K562 (cell line): ENCODE results near the gene NUP85. TPM values are rescaled to one million over a fixed set of nuclear protein-coding genes. Genes with fewer than 3 reads are reported as not detected.

Source experiments
- BRD4 ChIP-seq: fragments of 200-600 bp; sonication (generic); IDR thresholded peaks from 2 replicates; pipeline ENCODE4 v1.6.1; 2017; ENCODE audit warnings: inconsistent platforms
- CBFB ChIP-seq: sonication (generic); formaldehyde crosslinking; IDR thresholded peaks from 2 replicates; pipeline ENCODE4 v1.4.0; 2020; ENCODE audit warnings: mild to moderate bottlenecking, missing genetic modification reagents
- KLF13 ChIP-seq: fragments of 450-650 bp; IDR thresholded peaks from 2 replicates; pipeline ENCODE4 v1.6.1; 2016; ENCODE audit warnings: missing genetic modification characterization, low read depth, mild to moderate bottlenecking, missing compliant biosample characterization, moderate library complexity, borderline replicate concordance
- MAFK ChIP-seq: IDR thresholded peaks from 2 replicates; pipeline ENCODE4 v1.6.1; 2011; ENCODE audit warnings: low read length, improper control_type of control experiment
- MXI1 ChIP-seq: IDR thresholded peaks from 2 replicates; pipeline ENCODE4 v1.6.1; 2011; ENCODE audit warnings: low read depth, mild to moderate bottlenecking, improper control_type of control experiment, low read length
- NFIX ChIP-seq: fragments of 250-450 bp; sonication (Bioruptor Pico); IDR thresholded peaks from 2 replicates; pipeline ENCODE4 v1.4.0; 2020; ENCODE audit warnings: low read depth, mild to moderate bottlenecking, moderate library complexity
- PHF8 ChIP-seq: fragments of 200-600 bp; sonication (generic); IDR thresholded peaks from 2 replicates; pipeline ENCODE4 v1.6.1; 2012; ENCODE audit warnings: mixed run types, mild to moderate bottlenecking, inconsistent platforms, low read length, moderate library complexity, borderline replicate concordance
- POLR2G ChIP-seq: fragments of 200-400 bp; formaldehyde crosslinking; IDR thresholded peaks from 2 replicates; pipeline ENCODE4 v1.6.1; 2017; ENCODE audit warnings: low read depth, mild to moderate bottlenecking, antibody characterized with exemption, low read length, moderate library complexity
- SNIP1 ChIP-seq: fragments of 450-650 bp; IDR thresholded peaks from 2 replicates; pipeline ENCODE4 v1.7.1; 2017; ENCODE audit warnings: low read depth, mild to moderate bottlenecking
- TBP ChIP-seq: optimal IDR thresholded peaks from 2 replicates; pipeline ENCODE3; 2011; ENCODE audit warnings: low read depth, low read length, improper control_type of control experiment
- TRIM28 ChIP-seq: fragments of 450-650 bp; IDR thresholded peaks from 2 replicates; pipeline ENCODE4 v1.6.1; 2017
- ZNF79 ChIP-seq: fragments of 250-450 bp; sonication (Bioruptor Pico); IDR thresholded peaks from 2 replicates; pipeline ENCODE4 v1.4.0; 2020; ENCODE audit warnings: low read depth, mild to moderate bottlenecking, moderate library complexity
- polyA plus RNA-seq, 8 experiments: library from polyadenylated mRNA; depleted of rRNA in 4 of 8; stranded (reverse) in 5 of 8; unstranded in 3 of 8; fragments of >200 nt; fragmentation: Nextera tagmentation in 2 of 8; fragmentation: Illumina TruSeq in 1 of 8; extraction: Ambion mirVana in 2 of 8; extraction: Trizol in 1 of 8; gene quantifications; 2 replicates each; pipeline versions ENCODE4 v1.2.1 to v1.2.3, GENCODE V29; 2011 to 2014; ENCODE audit warnings: inconsistent platforms in 1 of 8, missing spikeins in 1 of 8
- total RNA-seq, 7 experiments: library from RNA; depleted of rRNA in 6 of 7; stranded (reverse); fragments of >200 nt in 6 of 7; fragmentation: Illumina TruSeq in 2 of 7; extraction: Trizol in 2 of 7; gene quantifications; 2 replicates each; pipeline versions ENCODE4 v1.2.1 to v1.2.3, GENCODE V29; 2011 to 2021; ENCODE audit warnings: low replicate concordance in 1 of 7
- TF ChIP-seq, protein P1 (sequence below): sonication (generic); formaldehyde crosslinking; IDR thresholded peaks from 2 replicates; pipeline ENCODE4 v1.8.0; 2022; ENCODE audit warnings: mild to moderate bottlenecking, missing genetic modification reagents
- TF ChIP-seq, protein P2 (sequence below), 2 experiments: fragments of 450-650 bp in 1 of 2; sonication (generic) in 1 of 2; formaldehyde crosslinking; conservative IDR thresholded peaks; 2 replicates each; pipeline versions ENCODE4 v1.4.0 to v1.8.1; 2020 to 2022; ENCODE audit warnings: mild to moderate bottlenecking in 1 of 2, missing genetic modification reagents in 1 of 2
- TF ChIP-seq, protein P3 (sequence below), 2 experiments: fragments of 450-650 bp; IDR thresholded peaks; 2 replicates each; pipeline ENCODE4 v1.6.1; 2018; ENCODE audit warnings: mild to moderate bottlenecking in 2 of 2, low read depth in 1 of 2; ENCODE audit not compliant: partially characterized antibody in 2 of 2
- TF ChIP-seq, protein P4 (sequence below), 3 experiments: IDR thresholded peaks in 2 of 3; conservative IDR thresholded peaks in 1 of 3; 2 replicates each; pipeline ENCODE4 v1.5.1; 2011 to 2012; ENCODE audit warnings: low read length in 3 of 3, mild to moderate bottlenecking in 3 of 3, control low read depth in 2 of 3, improper control_type of control experiment in 1 of 3, inconsistent platforms in 1 of 3, low read depth in 1 of 3, mixed read lengths in 1 of 3, moderate library complexity in 1 of 3; ENCODE audit not compliant: insufficient read depth in 2 of 3
- TF ChIP-seq, protein P5 (sequence below): fragments of 250-450 bp; sonication (Bioruptor Pico); IDR thresholded peaks from 2 replicates; pipeline ENCODE4 v1.4.0; 2020

Gene NUP85
- total and polyA plus RNA-seq, 9 of the 15 experiments (the other 6 are each of a cell fraction or from before 2014, with no cell fraction given), result 50.2 to 177 (median 110) TPM

DNA sequence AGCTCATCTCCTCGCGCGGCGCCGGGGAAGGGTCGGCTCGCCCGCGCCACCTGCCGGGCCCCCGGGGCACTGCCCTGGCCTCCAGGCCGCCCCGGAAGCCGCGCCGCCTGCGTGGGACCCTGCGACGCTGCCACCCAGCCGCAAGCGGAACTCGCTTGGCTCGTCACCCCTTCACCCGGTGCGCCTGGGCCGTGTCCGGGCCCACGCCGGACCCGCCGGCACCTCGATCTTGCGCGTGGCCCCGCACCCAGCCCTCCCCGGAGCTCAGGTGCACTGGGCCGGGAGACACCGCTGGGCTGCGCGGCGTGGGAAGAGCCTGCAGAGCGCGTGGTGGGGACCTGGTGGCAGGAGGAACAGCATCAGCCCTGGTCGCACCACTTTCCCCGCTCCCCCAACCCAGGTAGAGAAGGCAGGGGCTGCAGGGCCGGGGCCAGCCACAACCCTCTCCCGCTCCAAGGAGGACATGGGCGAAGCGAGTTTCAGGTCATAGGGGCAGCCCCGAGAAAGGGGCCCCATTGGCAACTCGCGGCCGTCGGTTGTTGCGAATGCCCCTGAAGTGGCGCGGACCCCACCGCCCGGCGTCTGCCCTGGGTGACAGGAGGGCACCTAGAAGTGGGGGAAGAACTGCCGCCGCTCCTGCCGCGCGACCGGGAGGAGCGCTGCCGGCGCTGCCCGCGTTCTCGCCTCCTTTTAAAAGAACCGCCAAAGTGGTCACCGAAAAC, 65.9 kb downstream of the NUP85 start (continued):
- TF ChIP-seq TBP (peak; percentile 39), SNIP1 (no peak), POLR2G (peak; percentile 83), MXI1 (no peak), KLF13 (no peak), NFIX (CRISPR knock-in tag) (no peak), BRD4 (0 out of 2 replicates have a peak, but pooled peaks have one; percentile 36), PHF8 (peak; percentile 78; the same call in 1 of the 2 replicates), CBFB (CRISPR knock-in tag) (no peak), ZNF79 (CRISPR knock-in tag) (no peak), TRIM28 (no peak), MAFK (no peak)
- TF ChIP-seq, protein P1, sequence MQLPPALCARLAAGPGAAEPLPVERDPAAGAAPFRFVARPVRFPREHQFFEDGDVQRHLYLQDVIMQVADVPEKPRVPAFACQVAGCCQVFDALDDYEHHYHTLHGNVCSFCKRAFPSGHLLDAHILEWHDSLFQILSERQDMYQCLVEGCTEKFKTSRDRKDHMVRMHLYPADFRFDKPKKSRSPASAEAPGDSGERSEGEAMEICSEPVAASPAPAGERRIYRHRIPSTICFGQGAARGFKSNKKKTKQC (CRISPR knock-in tag), result peak; percentile 65; the same call in 1 of the 2 replicates
- TF ChIP-seq, protein P2, sequence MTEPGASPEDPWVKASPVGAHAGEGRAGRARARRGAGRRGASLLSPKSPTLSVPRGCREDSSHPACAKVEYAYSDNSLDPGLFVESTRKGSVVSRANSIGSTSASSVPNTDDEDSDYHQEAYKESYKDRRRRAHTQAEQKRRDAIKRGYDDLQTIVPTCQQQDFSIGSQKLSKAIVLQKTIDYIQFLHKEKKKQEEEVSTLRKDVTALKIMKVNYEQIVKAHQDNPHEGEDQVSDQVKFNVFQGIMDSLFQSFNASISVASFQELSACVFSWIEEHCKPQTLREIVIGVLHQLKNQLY (CRISPR knock-in tag; conservative IDR thresholded peaks at IDR 0.05), result 0 out of 4 replicates have a peak, but pooled peaks of 1 of the 2 experiments have one; percentile 26
- TF ChIP-seq, protein P3, sequence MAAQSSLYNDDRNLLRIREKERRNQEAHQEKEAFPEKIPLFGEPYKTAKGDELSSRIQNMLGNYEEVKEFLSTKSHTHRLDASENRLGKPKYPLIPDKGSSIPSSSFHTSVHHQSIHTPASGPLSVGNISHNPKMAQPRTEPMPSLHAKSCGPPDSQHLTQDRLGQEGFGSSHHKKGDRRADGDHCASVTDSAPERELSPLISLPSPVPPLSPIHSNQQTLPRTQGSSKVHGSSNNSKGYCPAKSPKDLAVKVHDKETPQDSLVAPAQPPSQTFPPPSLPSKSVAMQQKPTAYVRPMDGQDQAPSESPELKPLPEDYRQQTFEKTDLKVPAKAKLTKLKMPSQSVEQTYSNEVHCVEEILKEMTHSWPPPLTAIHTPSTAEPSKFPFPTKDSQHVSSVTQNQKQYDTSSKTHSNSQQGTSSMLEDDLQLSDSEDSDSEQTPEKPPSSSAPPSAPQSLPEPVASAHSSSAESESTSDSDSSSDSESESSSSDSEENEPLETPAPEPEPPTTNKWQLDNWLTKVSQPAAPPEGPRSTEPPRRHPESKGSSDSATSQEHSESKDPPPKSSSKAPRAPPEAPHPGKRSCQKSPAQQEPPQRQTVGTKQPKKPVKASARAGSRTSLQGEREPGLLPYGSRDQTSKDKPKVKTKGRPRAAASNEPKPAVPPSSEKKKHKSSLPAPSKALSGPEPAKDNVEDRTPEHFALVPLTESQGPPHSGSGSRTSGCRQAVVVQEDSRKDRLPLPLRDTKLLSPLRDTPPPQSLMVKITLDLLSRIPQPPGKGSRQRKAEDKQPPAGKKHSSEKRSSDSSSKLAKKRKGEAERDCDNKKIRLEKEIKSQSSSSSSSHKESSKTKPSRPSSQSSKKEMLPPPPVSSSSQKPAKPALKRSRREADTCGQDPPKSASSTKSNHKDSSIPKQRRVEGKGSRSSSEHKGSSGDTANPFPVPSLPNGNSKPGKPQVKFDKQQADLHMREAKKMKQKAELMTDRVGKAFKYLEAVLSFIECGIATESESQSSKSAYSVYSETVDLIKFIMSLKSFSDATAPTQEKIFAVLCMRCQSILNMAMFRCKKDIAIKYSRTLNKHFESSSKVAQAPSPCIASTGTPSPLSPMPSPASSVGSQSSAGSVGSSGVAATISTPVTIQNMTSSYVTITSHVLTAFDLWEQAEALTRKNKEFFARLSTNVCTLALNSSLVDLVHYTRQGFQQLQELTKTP (IDR thresholded peaks at IDR 0.05; ENCODE audit: low read depth in 1 of 2, partially characterized antibody in 2 of 2), result no peak
- TF ChIP-seq, protein P4, sequence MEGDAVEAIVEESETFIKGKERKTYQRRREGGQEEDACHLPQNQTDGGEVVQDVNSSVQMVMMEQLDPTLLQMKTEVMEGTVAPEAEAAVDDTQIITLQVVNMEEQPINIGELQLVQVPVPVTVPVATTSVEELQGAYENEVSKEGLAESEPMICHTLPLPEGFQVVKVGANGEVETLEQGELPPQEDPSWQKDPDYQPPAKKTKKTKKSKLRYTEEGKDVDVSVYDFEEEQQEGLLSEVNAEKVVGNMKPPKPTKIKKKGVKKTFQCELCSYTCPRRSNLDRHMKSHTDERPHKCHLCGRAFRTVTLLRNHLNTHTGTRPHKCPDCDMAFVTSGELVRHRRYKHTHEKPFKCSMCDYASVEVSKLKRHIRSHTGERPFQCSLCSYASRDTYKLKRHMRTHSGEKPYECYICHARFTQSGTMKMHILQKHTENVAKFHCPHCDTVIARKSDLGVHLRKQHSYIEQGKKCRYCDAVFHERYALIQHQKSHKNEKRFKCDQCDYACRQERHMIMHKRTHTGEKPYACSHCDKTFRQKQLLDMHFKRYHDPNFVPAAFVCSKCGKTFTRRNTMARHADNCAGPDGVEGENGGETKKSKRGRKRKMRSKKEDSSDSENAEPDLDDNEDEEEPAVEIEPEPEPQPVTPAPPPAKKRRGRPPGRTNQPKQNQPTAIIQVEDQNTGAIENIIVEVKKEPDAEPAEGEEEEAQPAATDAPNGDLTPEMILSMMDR (IDR thresholded peaks at IDR 0.05 in 2 of 3, conservative IDR thresholded peaks at IDR 0.05 in 1 of 3; ENCODE audit: insufficient read depth in 2 of 3, low read depth in 1 of 3, low read length in 3 of 3), result peak; percentile 60 to 91 (median 83)
- TF ChIP-seq, protein P5, sequence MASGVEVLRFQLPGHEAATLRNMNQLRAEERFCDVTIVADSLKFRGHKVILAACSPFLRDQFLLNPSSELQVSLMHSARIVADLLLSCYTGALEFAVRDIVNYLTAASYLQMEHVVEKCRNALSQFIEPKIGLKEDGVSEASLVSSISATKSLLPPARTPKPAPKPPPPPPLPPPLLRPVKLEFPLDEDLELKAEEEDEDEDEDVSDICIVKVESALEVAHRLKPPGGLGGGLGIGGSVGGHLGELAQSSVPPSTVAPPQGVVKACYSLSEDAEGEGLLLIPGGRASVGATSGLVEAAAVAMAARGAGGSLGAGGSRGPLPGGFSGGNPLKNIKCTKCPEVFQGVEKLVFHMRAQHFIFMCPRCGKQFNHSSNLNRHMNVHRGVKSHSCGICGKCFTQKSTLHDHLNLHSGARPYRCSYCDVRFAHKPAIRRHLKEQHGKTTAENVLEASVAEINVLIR (CRISPR knock-in tag), result peak; percentile 90
